A673 (cell line): ENCODE results near the gene TNRC6C. TPM values are rescaled to one million over a fixed set of nuclear protein-coding genes. Genes with fewer than 3 reads are reported as not detected.
A peak's percentile ranks its signal among the peaks of the same experiment; 100 is the strongest.

ENCODE experiments used
- BruUV-seq: library from RNA; stranded (reverse); fragments of 400-500 nt; replicated peaks from 2 replicates; lab custom pipeline; 2021; lab: Mats Ljungman, UMichigan
- CTCF ChIA-PET: fragments of 300-600 bp; sonication (Branson Sonifier 250); formaldehyde crosslinking; loops from one replicate; lab custom pipeline; 2022; ENCODE audit warnings: antibody characterized with exemption; lab: Charles Lee
- POLR2A ChIA-PET: fragments of 300-600 bp; sonication (Branson Sonifier 250); formaldehyde crosslinking; loops from one replicate; lab custom pipeline; 2022; ENCODE audit warnings: antibody characterized with exemption; ENCODE audit not compliant: low non-redundant PET; lab: Charles Lee
- DNase-seq: peaks from one replicate; pipeline ENCODE4 v3.0.0-alpha.2; 2015; ENCODE audit warnings: low spot score
- H3K27ac ChIP-seq: fragments of 200-600 bp; sonication (generic); 2 replicates; pipeline ENCODE4 v1.5.1; 2016; ENCODE audit warnings: mixed run types, low read depth, mild to moderate bottlenecking, mixed read lengths, antibody characterized with exemption, low read length; ENCODE audit not compliant: poor library complexity, severe bottlenecking
- H3K27me3 ChIP-seq: fragments of 200-600 bp; sonication (generic); replicated peaks from 2 replicates; pipeline ENCODE4 v1.6.1; 2017; ENCODE audit warnings: mixed run types, low read depth, mild to moderate bottlenecking, mixed read lengths, antibody characterized with exemption, low read length; ENCODE audit not compliant: insufficient read depth, poor library complexity
- H3K36me3 ChIP-seq: fragments of 200-600 bp; sonication (generic); 2 replicates; pipeline ENCODE4 v1.6.1; 2016; ENCODE audit warnings: mixed run types, mild to moderate bottlenecking, mixed read lengths, antibody characterized with exemption, low read length; ENCODE audit not compliant: insufficient read depth, poor library complexity, severe bottlenecking
- H3K4me1 ChIP-seq: fragments of 200-600 bp; sonication (generic); 2 replicates; pipeline ENCODE4 v1.6.1; 2017; ENCODE audit warnings: mixed run types, mild to moderate bottlenecking, mixed read lengths, antibody characterized with exemption, low read length; ENCODE audit not compliant: insufficient read depth, poor library complexity, severe bottlenecking
- H3K4me3 ChIP-seq: fragments of 200-600 bp; sonication (generic); 2 replicates; pipeline ENCODE4 v1.5.1; 2016; ENCODE audit warnings: low read depth, mixed run types, mild to moderate bottlenecking, mixed read lengths, low read length; ENCODE audit not compliant: poor library complexity, severe bottlenecking
- H3K9me3 ChIP-seq: fragments of 200-600 bp; sonication (generic); 2 replicates; pipeline ENCODE4 v1.6.1; 2016; ENCODE audit warnings: mixed run types, low read depth, mild to moderate bottlenecking, mixed read lengths, antibody characterized with exemption, low read length; ENCODE audit not compliant: poor library complexity, severe bottlenecking
- EZH2 ChIP-seq: fragments of 200-600 bp; sonication (generic); IDR thresholded peaks from 2 replicates; pipeline ENCODE4 v1.6.1; 2017; ENCODE audit warnings: borderline replicate concordance, low read depth, mild to moderate bottlenecking, mixed read lengths, antibody characterized with exemption, low read length; ENCODE audit not compliant: poor library complexity, severe bottlenecking
- intact Hi-C: fragments of 100-400 bp; cut with micrococcal nuclease; formaldehyde crosslinking; loops from one replicate; pipeline ENCODE4 v1.10.0; 2022; ENCODE audit not compliant: unreplicated experiment
- total RNA-seq: library from RNA; stranded (reverse); gene quantifications from 2 replicates; pipeline ENCODE4 v1.2.3, GENCODE V29; 2021
- TF ChIP-seq, protein P1 (sequence below): fragments of 300-800, 200-600 bp; sonication (generic); conservative IDR thresholded peaks from 2 replicates; pipeline ENCODE4 v1.5.1; 2017; ENCODE audit warnings: low read depth, mild to moderate bottlenecking, antibody characterized with exemption, low read length, moderate library complexity, mixed read lengths

TNRC6C gene
- total RNA-seq, 1 experiment from 2014 or later, result 26.7 TPM

DNA sequence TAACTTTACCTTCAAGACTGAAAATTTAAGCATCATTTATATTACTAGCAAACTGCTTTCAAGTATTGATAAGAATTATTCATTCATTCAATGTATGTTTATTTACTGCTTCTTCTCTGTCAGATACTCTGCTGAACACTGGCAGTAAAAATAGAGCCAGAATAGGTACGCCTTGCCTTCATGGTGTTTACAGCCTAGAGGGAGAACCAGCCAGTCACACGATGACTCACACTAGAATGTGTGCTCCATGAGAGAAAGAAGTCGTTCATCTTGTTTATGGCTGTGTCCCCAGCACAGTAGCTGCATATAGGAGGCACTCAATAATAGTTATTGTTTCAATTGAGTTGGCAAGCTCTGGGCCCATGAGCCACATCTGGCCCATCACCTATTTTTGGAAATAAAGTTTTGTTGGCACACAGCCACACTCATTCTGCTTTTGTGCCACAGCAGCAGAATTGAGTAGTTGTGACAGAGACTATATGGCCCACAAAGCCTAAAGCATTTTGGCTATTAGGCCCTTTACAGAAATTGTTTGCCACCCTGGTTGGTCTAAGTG is 85.9 kb downstream of the TNRC6C start:
- BruUV-seq, result no TSS peak
- H3K9me3 ChIP-seq, result no peaks in the 10 kb centered on the region
- H3K4me3 ChIP-seq, result no peak overlapping the region
- intact Hi-C loops, result no loop called here
- peak; percentile 18 for DNase-seq
- H3K36me3 ChIP-seq, result peaks cover 7% of the 10 kb centered on the region
- no peaks in the 10 kb centered on the region for H3K27me3 ChIP-seq
- CTCF ChIA-PET, result no interaction called here
- POLR2A ChIA-PET, result no interaction called here
- H3K4me1 ChIP-seq, result peaks cover 32% of the 10 kb centered on the region
- no peak overlapping the region for H3K27ac ChIP-seq
- TF ChIP-seq EZH2, result no peak
- TF ChIP-seq, protein P1, sequence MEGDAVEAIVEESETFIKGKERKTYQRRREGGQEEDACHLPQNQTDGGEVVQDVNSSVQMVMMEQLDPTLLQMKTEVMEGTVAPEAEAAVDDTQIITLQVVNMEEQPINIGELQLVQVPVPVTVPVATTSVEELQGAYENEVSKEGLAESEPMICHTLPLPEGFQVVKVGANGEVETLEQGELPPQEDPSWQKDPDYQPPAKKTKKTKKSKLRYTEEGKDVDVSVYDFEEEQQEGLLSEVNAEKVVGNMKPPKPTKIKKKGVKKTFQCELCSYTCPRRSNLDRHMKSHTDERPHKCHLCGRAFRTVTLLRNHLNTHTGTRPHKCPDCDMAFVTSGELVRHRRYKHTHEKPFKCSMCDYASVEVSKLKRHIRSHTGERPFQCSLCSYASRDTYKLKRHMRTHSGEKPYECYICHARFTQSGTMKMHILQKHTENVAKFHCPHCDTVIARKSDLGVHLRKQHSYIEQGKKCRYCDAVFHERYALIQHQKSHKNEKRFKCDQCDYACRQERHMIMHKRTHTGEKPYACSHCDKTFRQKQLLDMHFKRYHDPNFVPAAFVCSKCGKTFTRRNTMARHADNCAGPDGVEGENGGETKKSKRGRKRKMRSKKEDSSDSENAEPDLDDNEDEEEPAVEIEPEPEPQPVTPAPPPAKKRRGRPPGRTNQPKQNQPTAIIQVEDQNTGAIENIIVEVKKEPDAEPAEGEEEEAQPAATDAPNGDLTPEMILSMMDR, result no peak

DNA sequence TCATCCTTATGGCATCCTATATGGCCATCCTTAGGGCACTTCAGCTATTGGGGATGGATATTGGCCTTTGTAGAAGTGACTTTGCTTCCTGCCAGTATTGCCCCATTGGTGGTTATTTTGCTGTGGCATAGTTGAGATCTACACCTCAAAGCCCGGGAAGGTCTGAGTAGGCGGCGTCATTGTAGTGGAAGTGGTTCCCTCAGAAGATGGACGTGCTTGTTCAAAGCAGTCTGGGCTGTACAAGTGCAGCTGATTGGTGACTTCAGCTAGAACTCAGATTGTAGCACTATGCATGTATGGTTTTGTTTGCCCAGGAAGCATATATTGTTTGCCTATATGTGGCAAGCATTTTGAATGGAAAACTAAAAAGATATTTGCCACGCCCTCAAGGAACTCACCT is 86.8 kb downstream of the TNRC6C start:
- Histone ChIP-seq H3K9me3 (no peaks in the 10 kb centered on the region), H3K27ac (no peak overlapping the region), H3K4me1 (peaks cover 28% of the 10 kb centered on the region), H3K27me3 (no peaks in the 10 kb centered on the region), H3K4me3 (no peak overlapping the region), H3K36me3 (peaks cover 17% of the 10 kb centered on the region)
- intact Hi-C loops, result no loop called here
- TF ChIP-seq, protein P1, result no peak
- no peak for TF ChIP-seq EZH2
- ChIA-PET CTCF (no interaction called here), POLR2A (interaction anchor here (0.6 kb wide), 1 partner anchor 14 kb away, joined by 4 read pairs; no protein-coding TSS in a partner anchor)
- no TSS peak for BruUV-seq
- DNase-seq, result no peak

DNA sequence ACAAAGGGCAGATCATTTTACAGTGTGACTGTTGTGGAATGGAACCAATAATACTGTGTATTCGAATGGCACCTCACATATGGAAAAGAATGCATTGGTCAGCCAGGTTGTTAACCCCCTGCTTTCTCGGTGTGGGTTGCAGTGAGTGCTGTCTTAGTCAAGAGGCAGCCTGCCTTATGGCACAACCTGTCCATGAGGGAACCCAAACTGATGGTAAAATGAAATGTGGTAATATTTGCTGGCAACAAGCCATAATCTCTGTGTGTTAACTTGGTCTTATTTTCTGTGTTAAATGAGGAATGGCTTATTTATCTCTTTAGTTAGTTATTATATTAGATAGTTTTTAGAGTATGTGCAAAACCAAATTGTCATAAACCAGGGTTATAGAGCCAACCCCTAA is 88.4 kb downstream of the TNRC6C start:
- Histone ChIP-seq H3K9me3 (no peaks in the 10 kb centered on the region), H3K27me3 (no peaks in the 10 kb centered on the region), H3K4me1 (peaks cover 22% of the 10 kb centered on the region), H3K27ac (no peak overlapping the region), H3K4me3 (no peak overlapping the region), H3K36me3 (peaks cover 22% of the 10 kb centered on the region)
- POLR2A ChIA-PET, result no interaction called here
- no peak for TF ChIP-seq EZH2
- TF ChIP-seq, protein P1, result no peak
- intact Hi-C loops, result no loop called here
- CTCF ChIA-PET, result no interaction called here
- DNase-seq, result no peak
- BruUV-seq, result no TSS peak
